CD14-positive monocyte (primary cell): ENCODE measurements around the gene SLC6A15. TPM values are rescaled to one million over a fixed set of nuclear protein-coding genes. Genes with fewer than 3 reads are reported as not detected.

ENCODE experiments used
- DNase-seq, 3 donors: peaks; one replicate each; pipeline ENCODE4 v3.0.0-alpha.2; 2011 to 2022
- H2AFZ ChIP-seq: 2 replicates; pipeline ENCODE4 v1.6.0; 2012; ENCODE audit warnings: mild to moderate bottlenecking, low read depth, low read length, inconsistent platforms; ENCODE audit not compliant: insufficient read depth, poor library complexity, severe bottlenecking
- H3K27ac ChIP-seq, 2 donors: 1 replicate in 1 of 2; 2 replicates in 1 of 2; pipeline ENCODE4 v1.5.1; 2012 to 2013; ENCODE audit warnings: low read length in 2 of 2, control low read depth in 1 of 2, inconsistent platforms in 1 of 2, low read depth in 1 of 2, mild to moderate bottlenecking in 1 of 2
- H3K27me3 ChIP-seq, 2 donors: one replicate each; pipeline versions ENCODE4 v1.6.0 to v1.6.1; 2011 to 2013; ENCODE audit warnings: low read length in 2 of 2; ENCODE audit not compliant: control insufficient read depth in 2 of 2, insufficient read depth in 2 of 2
- H3K36me3 ChIP-seq, 2 donors: replicated peaks in 1 of 2; 1 replicate in 1 of 2; 2 replicates in 1 of 2; pipeline versions ENCODE4 v1.5.1 to v1.6.1; 2012 to 2013; ENCODE audit warnings: low read length in 2 of 2, control low read depth in 1 of 2, inconsistent platforms in 1 of 2, mild to moderate bottlenecking in 1 of 2; ENCODE audit not compliant: insufficient read depth in 2 of 2, control insufficient read depth in 1 of 2
- H3K4me1 ChIP-seq, 2 donors: 1 replicate in 1 of 2; 2 replicates in 1 of 2; pipeline versions ENCODE4 v1.5.1 to v1.6.1; 2012 to 2013; ENCODE audit warnings: low read length in 2 of 2, control low read depth in 1 of 2, inconsistent platforms in 1 of 2, mild to moderate bottlenecking in 1 of 2, moderate library complexity in 1 of 2; ENCODE audit not compliant: insufficient read depth in 2 of 2, control insufficient read depth in 1 of 2
- H3K4me2 ChIP-seq: replicated peaks from 2 replicates; pipeline ENCODE3; 2012; ENCODE audit warnings: low read length, moderate library complexity, mild to moderate bottlenecking; ENCODE audit not compliant: poor library complexity, severe bottlenecking; ENCODE audit errors: extremely low read depth
- H3K4me3 ChIP-seq, 3 experiments: fragments of 200-600 bp in 1 of 3; sonication (generic) in 1 of 3; replicated peaks in 1 of 3; 1 replicate in 2 of 3; 2 replicates in 1 of 3; pipeline ENCODE4 v1.5.1; 2011 to 2013; ENCODE audit warnings: low read length in 3 of 3, mild to moderate bottlenecking in 3 of 3, control low read depth in 2 of 3, low read depth in 2 of 3, inconsistent platforms in 1 of 3, moderate library complexity in 1 of 3
- H3K79me2 ChIP-seq: 2 replicates; pipeline ENCODE4 v1.6.0; 2012; ENCODE audit warnings: mild to moderate bottlenecking, control low read depth, inconsistent platforms, low read length, moderate library complexity; ENCODE audit not compliant: insufficient read depth
- H3K9ac ChIP-seq: 2 replicates; pipeline ENCODE4 v1.6.0; 2017; ENCODE audit warnings: low read length, mild to moderate bottlenecking; ENCODE audit not compliant: insufficient read depth, poor library complexity, severe bottlenecking
- H3K9me3 ChIP-seq, 2 donors: replicated peaks in 1 of 2; 1 replicate in 1 of 2; 2 replicates in 1 of 2; pipeline versions ENCODE4 v1.5.1 to v1.6.1; 2012 to 2013; ENCODE audit warnings: low read length in 2 of 2, control low read depth in 1 of 2; ENCODE audit not compliant: control insufficient read depth in 1 of 2, insufficient read depth in 1 of 2
- H4K20me1 ChIP-seq: 2 replicates; pipeline ENCODE4 v1.6.0; 2012; ENCODE audit warnings: mild to moderate bottlenecking, low read length, control low read depth, moderate library complexity; ENCODE audit not compliant: insufficient read depth
- H3K27ac Mint-ChIP-seq, 7 donors: one replicate each; pipeline ENCODE4 v1.8.0; 2020; ENCODE audit warnings: mild to moderate bottlenecking in 7 of 7, mixed read lengths in 7 of 7, moderate library complexity in 6 of 7, inconsistent platforms in 2 of 7
- H3K27me3 Mint-ChIP-seq, 3 donors: one replicate each; pipeline ENCODE4 v1.8.0; 2021 to 2022; ENCODE audit warnings: low read depth in 3 of 3, mild to moderate bottlenecking in 3 of 3, mixed read lengths in 3 of 3, moderate library complexity in 3 of 3, inconsistent platforms in 1 of 3
- H3K36me3 Mint-ChIP-seq, 2 donors: one replicate each; pipeline ENCODE4 v1.8.0; 2020; ENCODE audit warnings: mixed read lengths in 2 of 2, inconsistent platforms in 1 of 2, mild to moderate bottlenecking in 1 of 2
- H3K4me1 Mint-ChIP-seq: one replicate; pipeline ENCODE4 v1.8.0; 2020; ENCODE audit warnings: mild to moderate bottlenecking, mixed read lengths
- H3K4me3 Mint-ChIP-seq, 2 donors: one replicate each; pipeline ENCODE4 v1.8.0; 2020; ENCODE audit warnings: mild to moderate bottlenecking in 2 of 2, mixed read lengths in 2 of 2, moderate library complexity in 1 of 2
- H3K9me3 Mint-ChIP-seq, 7 donors: one replicate each; pipeline ENCODE4 v1.8.0; 2020 to 2022; ENCODE audit warnings: mixed read lengths in 7 of 7, mild to moderate bottlenecking in 6 of 7, moderate library complexity in 6 of 7, inconsistent platforms in 2 of 7
- CTCF ChIP-seq: fragments of 200-600 bp; IDR thresholded peaks from one replicate; pipeline ENCODE4 v1.8.0; 2022; ENCODE audit warnings: antibody characterized with exemption, mild to moderate bottlenecking
- WGBS: methylation state at CpG from one replicate; pipeline ENCODE4 v1.1.5; 2013; ENCODE audit warnings: missing lambda C conversion rate; ENCODE audit not compliant: insufficient coverage; 5-methylcytosine and 5-hydroxymethylcytosine counted together
- intact Hi-C, 2 donors: fragments of 100-400 bp; cut with micrococcal nuclease; formaldehyde crosslinking; loops; one replicate each; pipeline versions ENCODE4 v1.15.0 to v1.15.1; 2023
- polyA plus RNA-seq, 3 donors: library from polyadenylated mRNA; depleted of rRNA in 1 of 3; unstranded in 2 of 3; stranded (reverse) in 1 of 3; fragments of 300-500 nt in 2 of 3; fragments of >200 nt in 1 of 3; fragmentation: Illumina TruSeq in 2 of 3; gene quantifications; 1 replicate in 2 of 3; 2 replicates in 1 of 3; pipeline ENCODE4 v1.2.3, GENCODE V29; 2012 to 2021

The SLC6A15 gene
- polyA plus RNA-seq, 3 donors: not detected

GRCh38 chr12:84814664-84815245 is 97.8 kb downstream of the SLC6A15 start:
- Mint-ChIP-seq H3K27ac (no peak overlapping the region), H3K4me1 (no peaks in the 10 kb centered on the region), H3K27me3 (peaks cover 0 to 2% (median 0%) of the 10 kb centered on the region in 3 donors), H3K4me3 (no peak overlapping the region), H3K9me3 (peaks cover 0 to 2% (median 0%) of the 10 kb centered on the region in 7 donors), H3K36me3 (no peaks in the 10 kb centered on the region)
- Histone ChIP-seq H4K20me1 (no peaks in the 10 kb centered on the region), H3K4me3 (no peak overlapping the region), H3K79me2 (no peaks in the 10 kb centered on the region), H3K9me3 (no peaks in the 10 kb centered on the region), H3K9ac (no peak overlapping the region), H3K4me1 (no peaks in the 10 kb centered on the region), H3K4me2 (no peak overlapping the region), H2AFZ (no peak overlapping the region), H3K36me3 (no peaks in the 10 kb centered on the region), H3K27ac (no peak overlapping the region), H3K27me3 (no peaks in the 10 kb centered on the region)
- intact Hi-C loops: no loop called here
- no peak for DNase-seq
- WGBS: no CpG with 5 or more reads among the region's 4 CpGs
- no peak for TF ChIP-seq CTCF

- Histone ChIP-seq H3K9me3 (no peaks in the 10 kb centered on the region), H3K9ac (no peak overlapping the region), H3K27me3 (no peaks in the 10 kb centered on the region), H4K20me1 (no peaks in the 10 kb centered on the region), H2AFZ (no peak overlapping the region), H3K79me2 (no peaks in the 10 kb centered on the region), H3K4me1 (no peaks in the 10 kb centered on the region), H3K36me3 (no peaks in the 10 kb centered on the region), H3K4me3 (no peak overlapping the region), H3K27ac (no peak overlapping the region), H3K4me2 (no peak overlapping the region)
- Mint-ChIP-seq H3K9me3 (peaks cover 0 to 2% (median 0%) of the 10 kb centered on the region in 7 donors), H3K4me1 (no peaks in the 10 kb centered on the region), H3K36me3 (no peaks in the 10 kb centered on the region), H3K27ac (no peak overlapping the region), H3K4me3 (no peak overlapping the region), H3K27me3 (peaks cover 0 to 2% (median 0%) of the 10 kb centered on the region in 3 donors)
- TF ChIP-seq CTCF: no peak
- DNase-seq: no peak
- WGBS: no CpG with 5 or more reads among the region's 1 CpG
- intact Hi-C loops: no loop called here
These were observed 98.6 kb downstream of the SLC6A15 start for GRCh38 chr12:84813780-84814663.
